ENCODE results near the gene NOS1. TPM values are rescaled to one million over a fixed set of nuclear protein-coding genes. Genes with fewer than 3 reads are reported as not detected.

Gene NOS1
- polyA plus RNA-seq (2013, experiment 1 of 2) = not detected
- polyA plus RNA-seq (2013, experiment 2 of 2) = not detected

DNA sequence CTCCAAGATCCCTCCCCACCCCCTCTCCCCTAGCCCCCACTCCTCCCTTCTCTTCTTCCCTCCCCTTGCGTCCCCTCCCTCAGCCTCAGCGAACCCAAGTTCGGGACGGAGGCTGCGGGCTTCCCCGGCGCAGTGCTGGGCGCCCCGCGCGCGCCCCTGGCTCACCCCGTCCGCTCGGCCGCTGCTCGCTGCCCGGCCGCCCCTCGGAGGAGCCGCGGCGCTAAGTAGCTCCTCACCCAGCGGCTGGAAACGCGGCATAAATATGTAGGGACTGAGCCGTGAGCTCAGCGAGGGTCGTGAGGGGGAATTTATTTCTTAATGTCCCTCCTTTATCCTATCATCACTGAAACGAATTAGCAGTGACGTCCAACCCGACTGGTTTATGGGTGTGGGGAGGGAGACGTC is at the start of gene NOS1:
Gene NOS1, minus strand, starts transcription at position 280 of the 405 bp plus-strand sequence. CDS start 30,557 bp downstream, outside the sequence.
- Histone ChIP-seq H3K27ac (ENCODE audit: low read length, poor library complexity, severe bottlenecking) (no peak within 1 kb of the TSS), H3K4ac (ENCODE audit: low read depth in 1 of 2, low read length in 2 of 2) (no peak within 1 kb of the TSS)
- no peak for DNase-seq

DNA sequence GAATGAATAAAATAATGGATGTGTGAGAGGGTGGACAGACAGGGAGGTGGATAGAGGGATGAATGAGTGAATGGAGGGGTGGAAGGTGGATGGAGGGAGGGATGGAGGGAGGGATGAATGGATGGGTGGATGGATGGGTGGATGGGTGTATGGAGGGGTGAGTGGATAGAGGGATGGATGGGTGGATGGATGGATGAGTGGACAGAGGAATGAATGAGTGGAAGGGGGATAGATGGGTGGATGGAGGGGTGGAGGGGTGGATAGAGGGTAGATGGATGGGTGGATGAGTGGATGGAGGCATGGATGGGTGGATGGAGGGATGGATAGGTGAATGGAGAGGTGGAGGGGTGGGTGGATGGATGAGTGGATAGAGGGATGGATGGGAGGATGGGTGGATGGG is 47.9 kb upstream of the NOS1 start:
- Histone ChIP-seq H2AFZ (ENCODE audit: low read depth, low read length) (no peak overlapping the region), H2BK15ac (ENCODE audit: low read depth, poor library complexity, severe bottlenecking) (no peak overlapping the region), H3K4ac (ENCODE audit: low read depth in 1 of 2, low read length in 2 of 2) (no peak overlapping the region)

More for the DNA sequence above, at the start of gene NOS1:
- no peak within 1 kb of the TSS for H3K23ac ChIP-seq (ENCODE audit: low read length in 2 of 2)
- H2BK12ac ChIP-seq (ENCODE audit: low read length in 2 of 2) = no peak within 1 kb of the TSS
- H3K14ac ChIP-seq (ENCODE audit: low read length in 2 of 2) = no peak within 1 kb of the TSS
- peaks cover 84 to 96% of the 10 kb centered on the region in 2 experiments for H3K27me3 ChIP-seq (ENCODE audit: control insufficient read depth in 1 of 2, insufficient read depth in 1 of 2, low read length in 2 of 2)
- H3K9me3 ChIP-seq (ENCODE audit: control insufficient read depth, low read length) = no peaks in the 10 kb centered on the region
- no peak within 1 kb of the TSS for H2BK15ac ChIP-seq (ENCODE audit: low read depth, poor library complexity, severe bottlenecking)
- H3K4me2 ChIP-seq (ENCODE audit: low read length, poor library complexity, severe bottlenecking) = peak within 1 kb of the TSS; percentile 79
- H2BK120ac ChIP-seq (ENCODE audit: low read depth, low read length) = no peak within 1 kb of the TSS
- WGBS = 2% methylated on average over 26 of the region's 33 CpGs
- H3K4me3 ChIP-seq (ENCODE audit: insufficient read depth in 1 of 2, low read depth in 1 of 2, low read length in 2 of 2) = peak within 1 kb of the TSS in 1 of 2 experiments; percentile 55
- no peak within 1 kb of the TSS for H3K9ac ChIP-seq (ENCODE audit: low read length)
- H3K4me1 ChIP-seq (ENCODE audit: control insufficient read depth, insufficient read depth, low read depth, low read length) = peaks cover 18% of the 10 kb centered on the region
- H2AFZ ChIP-seq (ENCODE audit: low read depth, low read length) = no peak within 1 kb of the TSS
- no peak within 1 kb of the TSS for H2BK5ac ChIP-seq (ENCODE audit: low read depth, low read length, poor library complexity, severe bottlenecking)
- H3K36me3 ChIP-seq (ENCODE audit: control insufficient read depth in 1 of 2, insufficient read depth in 2 of 2, low read depth in 1 of 2, low read length in 2 of 2) = no peaks in the 10 kb centered on the region
- no peaks in the 10 kb centered on the region for H3K79me1 ChIP-seq (replicated peaks; ENCODE audit: low read length, poor library complexity, severe bottlenecking)
- H2AK5ac ChIP-seq (ENCODE audit: low read length, severe bottlenecking) = no peak within 1 kb of the TSS
- H3K18ac ChIP-seq (ENCODE audit: low read depth in 1 of 2, low read length in 2 of 2) = no peak within 1 kb of the TSS
- H4K8ac ChIP-seq (ENCODE audit: low read length) = no peak within 1 kb of the TSS
- H4K91ac ChIP-seq (ENCODE audit: low read length) = no peak within 1 kb of the TSS

DNA sequence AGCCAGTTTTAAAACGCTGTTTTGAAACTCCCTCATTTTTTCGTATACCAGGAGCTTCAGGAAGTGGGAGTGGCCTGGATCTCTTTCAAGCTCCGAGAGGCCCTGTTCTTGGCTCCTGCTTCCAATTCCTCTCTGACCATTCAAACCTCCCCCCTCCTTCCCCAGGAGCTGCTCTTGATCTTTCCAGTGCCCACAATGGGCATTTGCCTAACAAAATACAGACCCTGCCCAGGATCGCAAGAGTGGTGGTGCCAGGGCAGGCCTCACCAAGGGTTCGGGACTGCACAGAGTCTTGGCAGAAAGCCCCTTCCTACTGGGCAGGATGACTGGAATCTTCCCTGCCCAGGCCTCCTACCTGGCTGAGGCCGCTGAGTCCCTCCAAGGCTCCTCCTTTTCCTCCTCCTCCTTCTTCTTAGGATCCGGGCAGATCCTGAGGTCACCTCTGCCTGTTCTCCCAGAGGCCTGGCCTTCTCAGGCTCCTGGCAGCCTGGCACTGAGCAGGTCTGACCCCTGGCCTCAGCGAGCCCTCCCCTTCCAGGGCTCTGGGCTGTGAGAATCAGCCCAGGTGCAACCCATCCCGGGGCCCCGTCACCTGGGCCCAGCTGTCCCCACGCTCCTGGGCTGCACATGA is 46.9 kb upstream of the NOS1 start:
- Histone ChIP-seq H2AFZ (ENCODE audit: low read depth, low read length) (no peak overlapping the region), H3K4me1 (ENCODE audit: control insufficient read depth, insufficient read depth, low read depth, low read length) (peaks cover 6% of the 10 kb centered on the region), H4K8ac (ENCODE audit: low read length) (no peak overlapping the region), H3K27ac (ENCODE audit: low read length, poor library complexity, severe bottlenecking) (no peak overlapping the region), H2BK120ac (ENCODE audit: low read depth, low read length) (no peak overlapping the region), H3K36me3 (ENCODE audit: control insufficient read depth in 1 of 2, insufficient read depth in 2 of 2, low read depth in 1 of 2, low read length in 2 of 2) (no peaks in the 10 kb centered on the region), H2BK5ac (ENCODE audit: low read depth, low read length, poor library complexity, severe bottlenecking) (no peak overlapping the region), H3K79me1 (replicated peaks; ENCODE audit: low read length, poor library complexity, severe bottlenecking) (no peaks in the 10 kb centered on the region), H3K4me3 (ENCODE audit: insufficient read depth in 1 of 2, low read depth in 1 of 2, low read length in 2 of 2) (no peak overlapping the region), H3K14ac (ENCODE audit: low read length in 2 of 2) (no peak overlapping the region), H3K9ac (ENCODE audit: low read length) (no peak overlapping the region), H3K27me3 (ENCODE audit: control insufficient read depth in 1 of 2, insufficient read depth in 1 of 2, low read length in 2 of 2) (peaks cover 3 to 31% of the 10 kb centered on the region in 2 experiments), H4K91ac (ENCODE audit: low read length) (no peak overlapping the region), H3K9me3 (ENCODE audit: control insufficient read depth, low read length) (peaks cover 11% of the 10 kb centered on the region), H2BK12ac (ENCODE audit: low read length in 2 of 2) (no peak overlapping the region), H3K18ac (ENCODE audit: low read depth in 1 of 2, low read length in 2 of 2) (no peak overlapping the region), H2AK5ac (ENCODE audit: low read length, severe bottlenecking) (no peak overlapping the region), H3K4ac (ENCODE audit: low read depth in 1 of 2, low read length in 2 of 2) (no peak overlapping the region), H3K4me2 (ENCODE audit: low read length, poor library complexity, severe bottlenecking) (no peak overlapping the region), H3K23ac (ENCODE audit: low read length in 2 of 2) (no peak overlapping the region), H2BK15ac (ENCODE audit: low read depth, poor library complexity, severe bottlenecking) (no peak overlapping the region)
- WGBS = 61% methylated on average over 11 of the region's 11 CpGs
- no peak for DNase-seq

More for the DNA sequence above, 47.9 kb upstream of the NOS1 start:
- Histone ChIP-seq H3K4me2 (ENCODE audit: low read length, poor library complexity, severe bottlenecking) (no peak overlapping the region), H3K9me3 (ENCODE audit: control insufficient read depth, low read length) (peaks cover 1% of the 10 kb centered on the region), H2AK5ac (ENCODE audit: low read length, severe bottlenecking) (no peak overlapping the region), H3K18ac (ENCODE audit: low read depth in 1 of 2, low read length in 2 of 2) (no peak overlapping the region), H3K27me3 (ENCODE audit: control insufficient read depth in 1 of 2, insufficient read depth in 1 of 2, low read length in 2 of 2) (peaks cover 3 to 32% of the 10 kb centered on the region in 2 experiments), H4K8ac (ENCODE audit: low read length) (no peak overlapping the region), H2BK12ac (ENCODE audit: low read length in 2 of 2) (no peak overlapping the region), H3K14ac (ENCODE audit: low read length in 2 of 2) (no peak overlapping the region), H3K23ac (ENCODE audit: low read length in 2 of 2) (no peak overlapping the region), H3K36me3 (ENCODE audit: control insufficient read depth in 1 of 2, insufficient read depth in 2 of 2, low read depth in 1 of 2, low read length in 2 of 2) (no peaks in the 10 kb centered on the region), H3K27ac (ENCODE audit: low read length, poor library complexity, severe bottlenecking) (no peak overlapping the region), H3K4me1 (ENCODE audit: control insufficient read depth, insufficient read depth, low read depth, low read length) (peaks cover 6% of the 10 kb centered on the region), H4K91ac (ENCODE audit: low read length) (no peak overlapping the region), H3K79me1 (replicated peaks; ENCODE audit: low read length, poor library complexity, severe bottlenecking) (no peaks in the 10 kb centered on the region), H2BK120ac (ENCODE audit: low read depth, low read length) (no peak overlapping the region), H2BK5ac (ENCODE audit: low read depth, low read length, poor library complexity, severe bottlenecking) (no peak overlapping the region), H3K4me3 (ENCODE audit: insufficient read depth in 1 of 2, low read depth in 1 of 2, low read length in 2 of 2) (no peak overlapping the region), H3K9ac (ENCODE audit: low read length) (no peak overlapping the region)
- no peak for DNase-seq

DNA sequence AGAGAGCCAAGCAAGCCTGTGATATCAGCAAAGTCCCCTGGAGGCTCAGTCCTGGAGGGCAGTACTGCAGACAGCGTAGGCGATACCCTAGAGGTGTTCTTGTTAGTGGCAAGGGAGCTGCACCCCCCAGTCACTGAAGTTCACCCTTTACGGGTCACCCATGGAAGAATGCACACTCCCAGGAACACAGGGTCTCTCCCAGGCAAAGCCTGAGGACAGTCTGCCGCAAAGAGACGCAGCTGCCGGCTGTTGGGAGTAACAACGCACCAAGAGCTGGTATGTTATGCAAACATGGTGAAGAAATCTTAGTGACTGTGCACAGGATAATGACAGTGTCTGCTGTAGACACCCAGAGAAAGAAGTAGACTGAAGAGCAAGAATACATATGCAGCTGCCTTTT is 43.5 kb upstream of the NOS1 start:
- Histone ChIP-seq H3K14ac (ENCODE audit: low read length in 2 of 2) (no peak overlapping the region), H4K91ac (ENCODE audit: low read length) (no peak overlapping the region), H2BK12ac (ENCODE audit: low read length in 2 of 2) (no peak overlapping the region), H3K27me3 (ENCODE audit: control insufficient read depth in 1 of 2, insufficient read depth in 1 of 2, low read length in 2 of 2) (peaks cover 3 to 19% of the 10 kb centered on the region in 2 experiments), H3K9me3 (ENCODE audit: control insufficient read depth, low read length) (peaks cover 14% of the 10 kb centered on the region), H3K36me3 (ENCODE audit: control insufficient read depth in 1 of 2, insufficient read depth in 2 of 2, low read depth in 1 of 2, low read length in 2 of 2) (no peaks in the 10 kb centered on the region), H3K4me3 (ENCODE audit: insufficient read depth in 1 of 2, low read depth in 1 of 2, low read length in 2 of 2) (no peak overlapping the region), H2AFZ (ENCODE audit: low read depth, low read length) (no peak overlapping the region), H3K4ac (ENCODE audit: low read depth in 1 of 2, low read length in 2 of 2) (no peak overlapping the region), H2BK5ac (ENCODE audit: low read depth, low read length, poor library complexity, severe bottlenecking) (no peak overlapping the region), H2BK15ac (ENCODE audit: low read depth, poor library complexity, severe bottlenecking) (no peak overlapping the region), H3K4me1 (ENCODE audit: control insufficient read depth, insufficient read depth, low read depth, low read length) (peaks cover 6% of the 10 kb centered on the region), H2AK5ac (ENCODE audit: low read length, severe bottlenecking) (no peak overlapping the region), H3K23ac (ENCODE audit: low read length in 2 of 2) (no peak overlapping the region), H3K79me1 (replicated peaks; ENCODE audit: low read length, poor library complexity, severe bottlenecking) (no peaks in the 10 kb centered on the region), H3K4me2 (ENCODE audit: low read length, poor library complexity, severe bottlenecking) (no peak overlapping the region), H3K9ac (ENCODE audit: low read length) (no peak overlapping the region), H2BK120ac (ENCODE audit: low read depth, low read length) (no peak overlapping the region), H3K18ac (ENCODE audit: low read depth in 1 of 2, low read length in 2 of 2) (no peak overlapping the region), H4K8ac (ENCODE audit: low read length) (no peak overlapping the region), H3K27ac (ENCODE audit: low read length, poor library complexity, severe bottlenecking) (no peak overlapping the region)
- DNase-seq = no peak
- 85% methylated on average over 7 of the region's 7 CpGs for WGBS
